ENCODE measurements around the gene DOK3. TPM values are rescaled to one million over a fixed set of nuclear protein-coding genes. Genes with fewer than 3 reads are reported as not detected.

DOK3 gene
- total RNA-seq, 1 donor from 2014 or later, result 0.32 TPM

- peak in 1 of 3 experiments; percentile 16 for TF ChIP-seq CTCF (IDR thresholded peaks at IDR 0.05)
- intact Hi-C loops (cut with DNase I), result loop anchor here (2.0 kb wide), 2 partner anchors 38 kb away; partner anchors contain the start of genes DDX41 and TMED9
- H3K27me3 ChIP-seq, result no peaks in the 10 kb centered on the region
- peaks cover 8 to 30% of the 10 kb centered on the region in 2 donors for H3K4me1 ChIP-seq
- DNase-seq (ENCODE audit: low spot score in 2 of 2), result peak; percentile 76 to 97
- peak within 1 kb of the TSS; percentile 77 to 81 for H3K27ac ChIP-seq
- H3K9me3 ChIP-seq, result no peaks in the 10 kb centered on the region
- H3K36me3 ChIP-seq, result peaks cover 4 to 14% of the 10 kb centered on the region in 2 donors
- H3K4me3 ChIP-seq, result peak within 1 kb of the TSS; percentile 81 to 87
Measured at GRCh38 chr5:177554474-177555111, 45.0 kb upstream of the DOK3 start, which contains the start of gene FAM193B. Gene FAM193B (minus strand): TSS chr5:177554563. CDS start chr5:177554458, 105 bp downstream.

- H3K9me3 ChIP-seq, result no peaks in the 10 kb centered on the region
- intact Hi-C loops (cut with DNase I), result loop anchor here (1.0 to 2.0 kb wide), 3 partner anchors 15 to 39 kb away; partner anchors contain the start of genes DDX41 and TMED9
- peak in 1 of 2 donors; percentile 75 for DNase-seq (ENCODE audit: low spot score in 2 of 2)
- peak overlapping the region; percentile 81 to 87 for H3K4me3 ChIP-seq
- peaks cover 8 to 30% of the 10 kb centered on the region in 2 donors for H3K4me1 ChIP-seq
- peak overlapping the region; percentile 77 to 81 for H3K27ac ChIP-seq
- no peak for TF ChIP-seq CTCF (IDR thresholded peaks at IDR 0.05)
- no peaks in the 10 kb centered on the region for H3K27me3 ChIP-seq
- peaks cover 4 to 14% of the 10 kb centered on the region in 2 donors for H3K36me3 ChIP-seq
Measured at GRCh38 chr5:177553671-177554429, 44.2 kb upstream of the DOK3 start.

GRCh38 chr5:177552839-177553455 lies 43.3 kb upstream of the DOK3 start:
- Histone ChIP-seq H3K4me3 (peak overlapping the region; percentile 81 to 87), H3K27me3 (no peaks in the 10 kb centered on the region), H3K36me3 (peaks cover 4 to 14% of the 10 kb centered on the region in 2 donors), H3K9me3 (no peaks in the 10 kb centered on the region), H3K27ac (peak overlapping the region; percentile 77 to 81), H3K4me1 (peaks cover 8 to 37% of the 10 kb centered on the region in 2 donors)
- DNase-seq (ENCODE audit: low spot score in 2 of 2), result no peak
- intact Hi-C loops (cut with DNase I), result loop anchor here (1.0 kb wide), 1 partner anchor 14 kb away; no protein-coding TSS in a partner anchor
- no peak for TF ChIP-seq CTCF (IDR thresholded peaks at IDR 0.05)

- Histone ChIP-seq H3K4me3 (no peak overlapping the region), H3K27ac (peak overlapping the region; percentile 22 to 30), H3K36me3 (peaks cover 4 to 14% of the 10 kb centered on the region in 2 donors), H3K27me3 (no peaks in the 10 kb centered on the region), H3K4me1 (peaks cover 18 to 53% of the 10 kb centered on the region in 2 donors), H3K9me3 (no peaks in the 10 kb centered on the region)
- intact Hi-C loops (cut with DNase I), result no loop called here
- DNase-seq (ENCODE audit: low spot score in 2 of 2), result no peak
- no peak for TF ChIP-seq CTCF (IDR thresholded peaks at IDR 0.05)
Measured at GRCh38 chr5:177550122-177550521, 40.5 kb upstream of the DOK3 start.

- Histone ChIP-seq H3K9me3 (no peaks in the 10 kb centered on the region), H3K4me1 (peaks cover 22 to 65% of the 10 kb centered on the region in 2 donors), H3K36me3 (peaks cover 4 to 14% of the 10 kb centered on the region in 2 donors), H3K4me3 (no peak overlapping the region), H3K27me3 (no peaks in the 10 kb centered on the region), H3K27ac (peak overlapping the region; percentile 63 to 93)
- DNase-seq (ENCODE audit: low spot score in 2 of 2), result no peak
- intact Hi-C loops (cut with DNase I), result no loop called here
- TF ChIP-seq CTCF (IDR thresholded peaks at IDR 0.05), result no peak
Measured at GRCh38 chr5:177548495-177548894, 38.9 kb upstream of the DOK3 start.
